Measurements from ENCODE around the gene SERPINE2.
"Not testable (repeated sequence)": the region's sequence is repeated elsewhere in the genome, so short reads cannot be mapped to it uniquely, and the experiment has no call there.

SERPINE2 gene

DNA sequence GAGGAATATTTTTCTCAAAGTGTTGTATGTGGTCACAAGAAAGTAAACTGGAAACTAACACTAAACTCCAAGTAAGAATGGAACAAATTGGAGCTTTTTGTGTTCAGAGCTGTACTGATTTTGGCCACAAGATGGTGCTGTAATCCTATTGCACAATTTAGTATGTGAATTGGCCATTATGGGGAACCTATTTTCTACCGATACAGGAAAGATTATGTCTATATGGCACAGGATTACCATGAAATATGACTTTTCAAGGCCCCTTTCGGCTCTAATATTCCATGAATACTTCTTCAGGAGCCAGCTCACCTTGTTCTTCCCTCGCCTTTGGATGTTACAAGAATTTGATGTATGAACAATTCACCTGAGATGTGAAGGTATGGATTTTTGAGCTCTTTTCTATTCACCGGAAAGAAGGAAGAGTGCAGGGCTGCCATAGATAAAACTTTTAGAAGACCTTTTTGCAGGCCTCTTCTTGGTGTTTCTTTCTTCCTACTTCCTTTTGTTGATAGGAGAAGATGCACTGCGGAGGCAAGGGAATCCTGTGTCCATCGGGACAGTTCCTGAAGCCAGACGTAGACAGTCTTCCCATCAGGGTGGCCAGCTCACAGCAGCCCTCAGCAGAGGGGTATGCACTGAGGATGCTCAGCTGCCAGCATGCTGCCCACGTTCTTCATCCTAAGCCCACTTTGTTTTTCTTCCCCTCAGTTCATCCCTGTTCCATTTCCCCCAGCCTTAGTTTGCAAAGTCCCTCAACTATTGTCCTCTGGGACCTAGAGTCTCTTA, 68.5 kb downstream of the SERPINE2 start:
- no peak for DNase-seq

GRCh38 chr2:223969856-223970255, 69.2 kb downstream of the SERPINE2 start:
- DNase-seq = no peak

DNA sequence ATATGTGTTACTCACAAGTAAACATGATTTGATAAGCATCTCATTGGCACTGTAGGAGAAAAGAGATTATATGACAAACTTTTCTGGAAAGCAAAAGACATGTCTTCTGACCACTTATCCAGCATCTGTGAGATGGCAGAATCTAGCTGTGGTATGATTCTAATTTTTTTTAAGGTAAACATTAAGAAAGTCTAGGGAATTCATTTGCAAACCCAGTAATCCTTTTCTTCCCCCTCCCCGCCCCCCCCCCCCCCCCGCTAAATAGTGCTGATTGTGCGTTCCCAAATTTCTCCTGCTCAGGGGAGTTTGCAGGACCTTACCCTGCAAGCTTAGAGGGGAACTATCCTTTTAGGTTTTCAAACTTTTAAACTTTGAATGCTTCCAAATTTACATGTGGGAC, 69.8 kb downstream of the SERPINE2 start:
- DNase-seq = no peak

- no peak for DNase-seq
These were observed 71.1 kb downstream of the SERPINE2 start for GRCh38 chr2:223967981-223968380.

DNA sequence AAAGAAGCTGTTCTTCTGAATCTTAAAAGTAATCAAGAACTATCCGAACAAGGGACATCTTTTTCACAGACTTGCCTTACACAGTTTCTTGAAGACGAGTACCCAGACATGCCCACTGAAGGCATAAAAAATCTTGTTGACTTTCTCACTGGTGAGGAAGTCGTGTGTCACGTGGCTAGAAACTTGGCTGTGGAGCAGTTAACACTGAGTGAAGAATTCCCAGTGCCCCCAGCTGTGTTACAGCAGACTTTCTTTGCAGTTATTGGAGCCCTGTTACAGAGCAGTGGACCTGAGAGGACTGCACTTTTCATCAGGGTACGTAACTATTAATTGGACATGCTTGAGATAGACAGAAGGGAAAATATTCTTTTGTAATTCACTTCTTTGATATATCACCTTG, 79.4 kb downstream of the SERPINE2 start:
- DNase-seq = no peak

DNA sequence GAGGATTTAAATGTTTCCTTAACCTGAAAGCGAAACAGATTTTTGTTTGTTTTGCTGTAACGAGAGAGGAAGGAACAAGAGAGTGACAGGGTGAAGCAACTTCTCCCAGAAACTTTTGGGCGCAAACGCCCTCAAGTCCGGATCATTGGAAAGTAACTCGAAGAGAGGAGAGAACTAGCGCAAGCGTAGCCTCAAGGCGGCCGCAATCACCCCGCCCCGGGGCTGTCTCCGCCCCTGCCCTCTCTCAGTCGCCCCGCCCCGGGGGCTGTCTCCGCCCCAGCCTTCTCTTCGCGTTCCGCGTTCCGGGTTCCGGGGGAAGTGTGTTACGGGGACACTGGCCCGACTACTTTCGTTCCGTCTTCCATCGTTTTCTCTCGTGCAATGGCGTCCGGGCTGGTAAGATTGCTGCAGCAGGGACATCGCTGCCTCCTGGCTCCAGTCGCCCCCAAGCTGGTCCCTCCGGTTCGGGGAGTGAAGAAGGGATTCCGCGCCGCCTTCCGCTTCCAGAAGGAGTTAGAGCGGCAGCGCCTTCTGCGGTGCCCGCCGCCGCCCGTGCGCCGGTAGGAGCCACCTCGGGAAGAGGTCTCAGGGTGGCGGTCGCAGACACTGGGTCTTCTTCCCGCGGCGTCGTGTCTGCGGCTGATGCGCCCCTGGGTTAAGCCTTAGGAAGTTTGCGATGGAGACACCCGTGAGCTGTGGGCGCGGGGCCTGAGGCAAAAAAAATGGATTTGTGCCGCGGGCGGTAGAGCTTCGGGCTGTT, 81.8 kb downstream of the SERPINE2 start, which contains the start of gene MRPL44:
TSS of gene MRPL44 (plus strand) at position 372 of the 760 bp plus-strand sequence. CDS start at position 382, 10 bp downstream.
- peak; percentile 42 for DNase-seq

GRCh38 chr2:223956300-223956699, 82.8 kb downstream of the SERPINE2 start:
- DNase-seq = no peak

DNA sequence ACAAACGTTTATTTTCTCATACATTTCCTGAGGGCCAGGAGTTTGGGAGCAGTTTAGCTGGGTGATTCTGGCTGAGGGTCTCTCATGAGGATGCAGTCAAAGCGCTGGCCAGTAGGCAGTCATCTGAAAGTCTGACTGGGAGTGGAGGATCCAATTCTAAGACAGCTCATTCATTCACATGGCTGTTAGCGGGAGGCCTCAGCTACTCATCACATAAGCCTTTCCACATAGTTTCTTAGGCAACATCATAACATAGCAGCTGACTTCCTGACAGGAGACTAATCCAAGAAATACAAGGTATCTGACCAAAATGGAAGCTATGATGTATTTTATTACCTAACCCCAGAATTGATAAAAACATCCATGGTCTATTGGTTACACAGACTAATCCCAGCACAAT, 84.7 kb downstream of the SERPINE2 start:
- DNase-seq = no peak

DNA sequence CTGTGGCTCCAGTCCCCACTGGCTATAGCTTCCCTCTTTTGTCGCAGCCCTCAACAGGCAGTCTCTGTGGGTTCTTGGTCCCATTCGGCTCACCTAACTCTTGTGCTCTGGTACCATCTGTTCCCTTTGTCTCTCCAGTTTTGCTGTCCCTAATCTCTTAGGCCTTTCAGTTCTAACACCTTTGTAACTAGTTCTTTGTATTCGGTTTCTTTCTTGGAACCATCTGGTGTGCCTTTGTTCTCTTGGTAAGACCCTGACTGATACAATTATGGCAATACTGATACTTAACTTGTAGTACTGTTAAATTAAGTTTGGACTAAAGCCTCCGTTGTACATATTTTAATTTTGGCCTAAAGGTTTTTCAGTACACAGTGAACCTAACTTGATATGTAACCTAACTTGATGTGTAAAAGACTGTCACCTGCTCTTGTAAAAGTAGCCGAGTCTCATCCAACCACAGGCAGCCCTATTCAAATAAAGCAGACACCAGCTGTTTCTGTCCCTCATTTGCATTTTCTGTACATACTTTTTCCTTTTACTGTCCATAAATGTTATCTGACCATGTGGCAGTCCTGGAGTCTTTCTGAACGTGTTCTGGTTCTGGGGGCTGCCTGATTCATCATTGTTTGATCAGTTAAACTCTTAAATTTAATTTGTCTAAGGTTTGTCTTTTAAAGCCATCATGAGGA, 86.7 kb downstream of the SERPINE2 start:
- no peak for DNase-seq

DNA sequence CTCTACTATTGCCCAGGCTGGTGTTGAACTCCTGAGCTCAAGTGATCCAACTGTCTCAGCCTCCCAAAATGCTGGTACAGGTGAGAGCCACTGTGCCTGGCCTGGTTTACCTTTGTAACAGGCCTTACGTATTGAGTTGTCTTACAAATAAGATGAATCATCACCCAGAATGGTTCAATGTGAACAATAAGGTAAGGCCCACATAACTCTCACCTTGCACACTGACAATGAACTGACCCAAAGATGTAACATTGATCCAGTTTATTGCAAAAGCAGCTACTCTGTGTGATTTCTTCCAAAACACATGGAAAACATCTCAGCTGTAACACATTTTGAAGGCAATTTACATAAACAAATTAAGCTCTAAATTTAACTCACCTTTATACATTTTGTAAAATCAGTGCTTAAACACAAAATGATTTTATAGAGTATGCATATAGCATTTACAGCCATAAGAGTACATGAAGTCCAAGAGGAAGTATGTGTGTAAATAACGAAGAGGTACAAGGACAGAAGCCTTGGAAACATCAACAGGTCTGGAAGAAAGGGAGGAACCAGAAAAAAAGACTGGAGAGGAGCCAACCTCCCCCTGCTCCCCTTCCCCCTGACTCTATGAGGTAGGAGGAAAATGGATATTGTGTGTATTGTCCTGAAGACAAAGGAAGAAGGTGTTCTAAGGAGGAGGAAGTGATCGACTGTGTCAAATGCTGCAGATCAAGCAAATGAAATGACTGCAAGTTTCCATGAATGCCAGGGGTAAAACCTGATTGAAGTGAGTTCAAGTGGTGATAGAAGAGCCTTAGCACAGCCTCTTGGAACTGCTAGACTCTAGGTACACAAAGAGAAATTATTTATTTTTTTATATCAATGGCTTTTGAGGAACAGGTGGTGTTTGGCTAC, 88.4 kb downstream of the SERPINE2 start:
- DNase-seq = peak; percentile 27

GRCh38 chr2:223949241-223949840, 89.7 kb downstream of the SERPINE2 start:
- no peak for DNase-seq

- DNase-seq = no peak
These were observed 91.3 kb downstream of the SERPINE2 start for GRCh38 chr2:223947711-223948205.

DNA sequence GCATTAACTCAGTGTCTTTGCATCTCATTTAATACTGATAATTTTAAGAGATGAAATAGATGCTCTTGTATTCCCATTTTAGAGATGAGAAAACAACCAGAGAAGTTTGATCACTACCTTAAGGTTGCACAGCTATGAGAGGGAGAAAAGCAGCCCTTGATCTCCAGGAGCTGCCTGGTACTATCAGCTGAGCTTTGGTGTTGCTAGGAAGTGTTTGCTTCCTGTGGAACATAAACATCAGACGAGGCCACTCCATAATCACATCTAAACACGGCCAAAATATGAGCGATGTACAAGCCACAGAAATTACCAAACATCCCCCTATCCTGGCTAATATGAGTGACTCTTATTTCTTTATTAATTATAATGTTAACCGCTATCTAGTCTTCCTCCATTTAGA, 93.3 kb downstream of the SERPINE2 start:
- DNase-seq = no peak

GRCh38 chr2:223944703-223945531, 94.2 kb downstream of the SERPINE2 start, which contains the start of gene WDFY1:
TSS of gene WDFY1 (minus strand) at chr2:223945335. CDS start at chr2:223945284, 51 bp downstream.
- no peak for DNase-seq

- no peak for DNase-seq
These were observed 94.9 kb downstream of the SERPINE2 start for GRCh38 chr2:223944166-223944702.

- DNase-seq = no peak
These were observed 95.5 kb downstream of the SERPINE2 start for GRCh38 chr2:223943561-223944008.

DNA sequence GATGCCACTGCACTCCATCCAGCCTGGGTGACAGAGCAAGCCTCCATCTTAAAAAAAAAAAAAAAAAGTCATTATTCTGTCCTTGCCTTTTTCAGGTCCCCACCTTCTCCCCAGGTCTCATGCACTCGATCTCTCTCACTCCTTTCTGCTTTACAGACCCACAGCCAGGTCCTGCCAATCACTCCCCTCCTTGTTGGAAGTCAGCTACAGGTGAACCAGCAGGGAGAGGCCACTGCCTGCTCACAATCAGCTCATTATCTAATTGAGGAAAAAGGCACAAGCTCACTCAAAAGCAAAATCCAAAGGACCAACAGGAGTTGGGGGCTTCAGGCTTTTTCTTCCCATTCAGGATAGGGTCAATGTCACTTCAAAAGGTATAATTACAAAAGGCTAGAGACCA, 96.0 kb downstream of the SERPINE2 start:
- no peak for DNase-seq

GRCh38 chr2:223941579-223942277, 97.4 kb downstream of the SERPINE2 start:
- DNase-seq = no peak

DNA sequence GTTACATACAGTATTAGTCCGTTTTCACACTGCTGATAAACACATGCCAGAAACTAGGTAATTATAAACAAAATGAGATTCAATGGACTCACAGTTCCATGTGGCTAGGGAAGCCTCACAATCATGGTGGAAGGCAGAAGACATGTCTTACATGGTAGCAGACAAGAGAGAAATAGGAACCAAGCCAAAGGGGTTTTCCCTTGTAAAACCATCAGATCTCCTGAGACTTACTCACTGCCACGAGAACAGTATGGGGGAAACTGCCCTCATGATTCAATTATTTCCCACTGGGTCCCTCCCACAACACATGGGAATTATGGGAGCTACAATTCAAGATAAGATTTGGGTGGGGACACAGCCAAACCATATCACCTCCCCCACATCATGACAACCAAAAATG, 99.6 kb downstream of the SERPINE2 start:
- DNase-seq = not testable (repeated sequence)

- no peak for DNase-seq
These were observed 101.6 kb downstream of the SERPINE2 start for GRCh38 chr2:223937535-223937934.
